Thyroid gland (tissue), 4 donors: Measurements from ENCODE around the gene FOXL3. TPM values are rescaled to one million over a fixed set of nuclear protein-coding genes. Genes with fewer than 3 reads are reported as not detected.

ENCODE experiments used
- DNase-seq, 2 donors: peaks; one replicate each; pipeline ENCODE4 v3.0.0-alpha.2; 2019
- H3K27ac ChIP-seq, 3 donors: fragments of 200-600 bp; sonication (generic); 1 replicate in 2 of 3; 2 replicates in 1 of 3; pipeline ENCODE4 v1.5.1; 2016 to 2019; ENCODE audit warnings: mild to moderate bottlenecking in 1 of 3, moderate library complexity in 1 of 3
- H3K27me3 ChIP-seq: fragments of 200-600 bp; sonication (generic); one replicate; pipeline ENCODE4 v1.5.1; 2019
- H3K36me3 ChIP-seq, 2 donors: fragments of 200-600 bp; sonication (generic); one replicate each; pipeline ENCODE4 v1.5.1; 2016 to 2019
- H3K4me1 ChIP-seq, 2 donors: fragments of 200-600 bp; sonication (generic); one replicate each; pipeline ENCODE4 v1.5.1; 2017 to 2019
- H3K4me3 ChIP-seq, 3 donors: fragments of 200-600 bp; sonication (generic); replicated peaks in 1 of 3; 1 replicate in 2 of 3; 2 replicates in 1 of 3; pipeline ENCODE4 v1.5.1; 2016; ENCODE audit warnings: mild to moderate bottlenecking in 1 of 3
- H3K9me3 ChIP-seq: fragments of 200-600 bp; sonication (generic); one replicate; pipeline ENCODE4 v1.5.1; 2017
- CTCF ChIP-seq, 6 experiments: fragments of 200-600 bp in 3 of 6; fragments of 450-650 bp in 3 of 6; sonication (generic) in 3 of 6; IDR thresholded peaks; one replicate each; pipeline ENCODE4 v1.5.1; 2016 to 2019; ENCODE audit warnings: antibody characterized with exemption in 6 of 6, mild to moderate bottlenecking in 2 of 6, inconsistent platforms in 1 of 6, moderate library complexity in 1 of 6
- POLR2A ChIP-seq, 2 donors: fragments of 450-650 bp; IDR thresholded peaks; one replicate each; pipeline ENCODE4 v1.6.1; 2017; ENCODE audit warnings: antibody characterized with exemption in 2 of 2, mild to moderate bottlenecking in 2 of 2, moderate library complexity in 1 of 2
- WGBS, 2 donors: methylation state at CpG; one replicate each; pipeline ENCODE4 v1.1.5; 2017; 5-methylcytosine and 5-hydroxymethylcytosine counted together
- intact Hi-C: fragments of 100-400 bp; cut with DNase I; formaldehyde crosslinking; loops from one replicate; pipeline ENCODE4 v1.15.1; 2023
- total RNA-seq, 4 donors: library from RNA; depleted of rRNA; stranded (reverse); fragments of >200 nt; gene quantifications; one replicate each; pipeline ENCODE4 v1.2.3, GENCODE V29; 2016

Gene FOXL3
- total RNA-seq, 4 donors from 2014 or later = not detected

- H3K4me3 ChIP-seq = no peak overlapping the region
Measured at GRCh38 chr7:290554-291372, 793 bp downstream of the FOXL3 start.

GRCh38 chr7:291373-292092 is 1.6 kb downstream of the FOXL3 start:
- intact Hi-C loops = no loop called here
- H3K27ac ChIP-seq = no peak overlapping the region
- DNase-seq = peak; percentile 22 to 46
- peaks cover 5 to 17% of the 10 kb centered on the region in 2 donors for H3K4me1 ChIP-seq
- no peak for TF ChIP-seq POLR2A (IDR thresholded peaks at IDR 0.05)
- TF ChIP-seq CTCF (IDR thresholded peaks at IDR 0.05) = no peak
- peaks cover 17% of the 10 kb centered on the region for H3K27me3 ChIP-seq
- no peaks in the 10 kb centered on the region for H3K9me3 ChIP-seq
- WGBS, 2 donors = 56% methylated on average over 18 to 21 of the region's 21 CpGs
- no peaks in the 10 kb centered on the region for H3K36me3 ChIP-seq
- H3K4me3 ChIP-seq = no peak overlapping the region

More at GRCh38 chr7:290554-291372, 793 bp downstream of the FOXL3 start:
- no peaks in the 10 kb centered on the region for H3K9me3 ChIP-seq
- peaks cover 5 to 17% of the 10 kb centered on the region in 2 donors for H3K4me1 ChIP-seq
- intact Hi-C loops = no loop called here
- WGBS, 2 donors = 10 to 18% methylated on average over 13 to 20 of the region's 102 CpGs
- H3K27me3 ChIP-seq = peaks cover 17% of the 10 kb centered on the region
- H3K27ac ChIP-seq = no peak overlapping the region
- TF ChIP-seq CTCF (IDR thresholded peaks at IDR 0.05) (no peak), POLR2A (IDR thresholded peaks at IDR 0.05) (no peak)
- DNase-seq = no peak
- no peaks in the 10 kb centered on the region for H3K36me3 ChIP-seq

GRCh38 chr7:292226-292625 is 2.3 kb downstream of the FOXL3 start:
- intact Hi-C loops = no loop called here
- TF ChIP-seq CTCF (IDR thresholded peaks at IDR 0.05) (no peak), POLR2A (IDR thresholded peaks at IDR 0.05) (no peak)
- 65 to 76% methylated on average over 7 of the region's 7 CpGs for WGBS, 2 donors

GRCh38 chr7:292826-293225 is 2.9 kb downstream of the FOXL3 start:
- no peak overlapping the region for H3K27ac ChIP-seq
- H3K36me3 ChIP-seq = no peaks in the 10 kb centered on the region
- WGBS, 2 donors = 87% methylated on average over 13 to 15 of the region's 15 CpGs
- H3K4me1 ChIP-seq = peaks cover 5 to 17% of the 10 kb centered on the region in 2 donors
- H3K4me3 ChIP-seq = no peak overlapping the region
- H3K9me3 ChIP-seq = no peaks in the 10 kb centered on the region
- no peak for TF ChIP-seq POLR2A (IDR thresholded peaks at IDR 0.05)
- H3K27me3 ChIP-seq = peaks cover 17% of the 10 kb centered on the region
- no peak for DNase-seq
- intact Hi-C loops = no loop called here

More at GRCh38 chr7:292226-292625, 2.3 kb downstream of the FOXL3 start:
- Histone ChIP-seq H3K27me3 (peaks cover 17% of the 10 kb centered on the region), H3K9me3 (no peaks in the 10 kb centered on the region), H3K4me1 (peaks cover 5 to 17% of the 10 kb centered on the region in 2 donors), H3K4me3 (no peak overlapping the region), H3K27ac (no peak overlapping the region), H3K36me3 (no peaks in the 10 kb centered on the region)
- no peak for DNase-seq

GRCh38 chr7:293681-294439 is 3.9 kb downstream of the FOXL3 start:
- TF ChIP-seq POLR2A (IDR thresholded peaks at IDR 0.05) (no peak), CTCF (IDR thresholded peaks at IDR 0.05) (no peak)
- H3K36me3 ChIP-seq = no peaks in the 10 kb centered on the region
- H3K9me3 ChIP-seq = no peaks in the 10 kb centered on the region
- no peak overlapping the region for H3K27ac ChIP-seq
- intact Hi-C loops = no loop called here
- no peak overlapping the region for H3K4me3 ChIP-seq
- peaks cover 17% of the 10 kb centered on the region for H3K27me3 ChIP-seq
- H3K4me1 ChIP-seq = peaks cover 5 to 17% of the 10 kb centered on the region in 2 donors
- WGBS, 2 donors = 83% methylated on average over 19 to 23 of the region's 23 CpGs
- DNase-seq = no peak
